ENCODE results near the gene SENP2. TPM values are rescaled to one million over a fixed set of nuclear protein-coding genes. Genes with fewer than 3 reads are reported as not detected.

Gene SENP2
- total RNA-seq, 1 experiment from 2014 or later = 52.4 TPM

DNA sequence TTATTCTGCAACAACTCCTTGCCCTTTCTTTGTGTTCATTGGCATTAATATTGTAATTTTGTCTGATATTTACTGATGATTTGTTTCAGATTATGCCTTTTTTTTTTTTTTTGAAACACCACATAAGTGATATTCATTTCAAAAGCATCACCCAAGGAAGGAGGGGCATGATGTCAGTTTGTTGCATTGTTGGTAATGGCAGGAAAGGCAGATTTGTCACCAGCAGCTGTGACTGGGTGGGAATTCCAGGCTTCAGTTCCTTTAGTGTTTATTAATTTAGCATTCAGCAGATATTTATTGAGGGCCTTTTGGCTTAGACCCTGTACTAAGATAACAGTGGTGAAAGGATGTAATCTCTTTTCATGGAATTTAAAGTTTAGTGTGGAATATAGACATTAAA is 19.5 kb downstream of the SENP2 start:
- Histone ChIP-seq H3K9me3 (no peaks in the 10 kb centered on the region), H3K36me3 (ENCODE audit: control insufficient read depth, insufficient read depth, low read length) (no peaks in the 10 kb centered on the region; the same call in 1 of the 2 replicates), H3K27me3 (replicated peaks; ENCODE audit: control insufficient read depth, insufficient read depth, low read length) (no peaks in the 10 kb centered on the region), H3K4me3 (ENCODE audit: low read depth, low read length) (no peak overlapping the region), H3K4me1 (no peaks in the 10 kb centered on the region)
- BruUV-seq (replicated peaks) = no TSS peak
- no peaks in the 10 kb centered on the region for H3K9me3 Mint-ChIP-seq (ENCODE audit: unreplicated experiment)
- no peak overlapping the region for H3K4me3 Mint-ChIP-seq (ENCODE audit: unreplicated experiment)
- no peaks in the 10 kb centered on the region for H3K27me3 Mint-ChIP-seq (ENCODE audit: insufficient read depth, unreplicated experiment)
- peaks cover 59% of the 10 kb centered on the region for H3K36me3 Mint-ChIP-seq (ENCODE audit: insufficient read depth, unreplicated experiment)
- no peak for DNase-seq
- no peaks in the 10 kb centered on the region for H3K4me1 Mint-ChIP-seq (ENCODE audit: low read depth, unreplicated experiment)
- POLR2A ChIA-PET = no interaction called here
- H3K27ac Mint-ChIP-seq (ENCODE audit: unreplicated experiment) = no peak overlapping the region
- intact Hi-C loops (cut with micrococcal nuclease; ENCODE audit: unreplicated experiment) = no loop called here
- CTCF ChIA-PET = no interaction called here
- TF ChIP-seq, protein P1, sequence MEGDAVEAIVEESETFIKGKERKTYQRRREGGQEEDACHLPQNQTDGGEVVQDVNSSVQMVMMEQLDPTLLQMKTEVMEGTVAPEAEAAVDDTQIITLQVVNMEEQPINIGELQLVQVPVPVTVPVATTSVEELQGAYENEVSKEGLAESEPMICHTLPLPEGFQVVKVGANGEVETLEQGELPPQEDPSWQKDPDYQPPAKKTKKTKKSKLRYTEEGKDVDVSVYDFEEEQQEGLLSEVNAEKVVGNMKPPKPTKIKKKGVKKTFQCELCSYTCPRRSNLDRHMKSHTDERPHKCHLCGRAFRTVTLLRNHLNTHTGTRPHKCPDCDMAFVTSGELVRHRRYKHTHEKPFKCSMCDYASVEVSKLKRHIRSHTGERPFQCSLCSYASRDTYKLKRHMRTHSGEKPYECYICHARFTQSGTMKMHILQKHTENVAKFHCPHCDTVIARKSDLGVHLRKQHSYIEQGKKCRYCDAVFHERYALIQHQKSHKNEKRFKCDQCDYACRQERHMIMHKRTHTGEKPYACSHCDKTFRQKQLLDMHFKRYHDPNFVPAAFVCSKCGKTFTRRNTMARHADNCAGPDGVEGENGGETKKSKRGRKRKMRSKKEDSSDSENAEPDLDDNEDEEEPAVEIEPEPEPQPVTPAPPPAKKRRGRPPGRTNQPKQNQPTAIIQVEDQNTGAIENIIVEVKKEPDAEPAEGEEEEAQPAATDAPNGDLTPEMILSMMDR (IDR thresholded peaks at IDR 0.05; ENCODE audit: insufficient read depth in 1 of 2, low read depth in 1 of 2, low read length in 1 of 2, severe bottlenecking in 1 of 2, unreplicated experiment in 1 of 2) = no peak

DNA sequence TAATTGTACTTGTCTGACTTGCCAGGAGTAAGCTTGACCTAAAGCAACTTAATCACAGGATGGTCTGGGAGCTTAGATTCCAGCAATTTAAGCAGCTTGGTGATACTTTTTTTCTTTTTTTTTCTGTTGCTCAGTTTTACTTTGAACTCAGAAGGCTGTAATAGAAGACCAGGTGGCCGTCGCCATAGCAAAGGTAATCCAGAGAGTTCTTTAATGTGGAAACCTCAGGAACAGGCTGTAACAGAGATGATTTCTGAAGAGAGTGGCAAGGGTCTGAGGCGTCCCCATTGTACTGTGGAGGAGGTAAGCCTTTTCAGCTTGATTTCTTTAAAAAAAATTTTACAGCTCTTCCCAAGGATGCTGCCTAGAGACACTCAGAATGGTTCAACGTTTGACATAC is 20.1 kb downstream of the SENP2 start:
- no peaks in the 10 kb centered on the region for H3K9me3 ChIP-seq
- ChIA-PET CTCF (interaction anchor here (0.6 kb wide), 1 partner anchor 19 kb away, joined by 4 read pairs; no protein-coding TSS in a partner anchor), POLR2A (no interaction called here)
- H3K4me3 Mint-ChIP-seq (ENCODE audit: unreplicated experiment) = no peak overlapping the region
- H3K27me3 ChIP-seq (replicated peaks; ENCODE audit: control insufficient read depth, insufficient read depth, low read length) = no peaks in the 10 kb centered on the region
- DNase-seq = no peak
- intact Hi-C loops (cut with micrococcal nuclease; ENCODE audit: unreplicated experiment) = no loop called here
- no peak overlapping the region for H3K4me3 ChIP-seq (ENCODE audit: low read depth, low read length)
- H3K36me3 ChIP-seq (ENCODE audit: control insufficient read depth, insufficient read depth, low read length) = no peaks in the 10 kb centered on the region; the same call in 1 of the 2 replicates
- H3K9me3 Mint-ChIP-seq (ENCODE audit: unreplicated experiment) = no peaks in the 10 kb centered on the region
- no peaks in the 10 kb centered on the region for H3K4me1 ChIP-seq
- no peak overlapping the region for H3K27ac Mint-ChIP-seq (ENCODE audit: unreplicated experiment)
- no peaks in the 10 kb centered on the region for H3K27me3 Mint-ChIP-seq (ENCODE audit: insufficient read depth, unreplicated experiment)
- TF ChIP-seq, protein P1 (IDR thresholded peaks at IDR 0.05; ENCODE audit: insufficient read depth in 1 of 2, low read depth in 1 of 2, low read length in 1 of 2, severe bottlenecking in 1 of 2, unreplicated experiment in 1 of 2) = no peak
- H3K4me1 Mint-ChIP-seq (ENCODE audit: low read depth, unreplicated experiment) = no peaks in the 10 kb centered on the region
- H3K36me3 Mint-ChIP-seq (ENCODE audit: insufficient read depth, unreplicated experiment) = peaks cover 59% of the 10 kb centered on the region
- BruUV-seq (replicated peaks) = no TSS peak

DNA sequence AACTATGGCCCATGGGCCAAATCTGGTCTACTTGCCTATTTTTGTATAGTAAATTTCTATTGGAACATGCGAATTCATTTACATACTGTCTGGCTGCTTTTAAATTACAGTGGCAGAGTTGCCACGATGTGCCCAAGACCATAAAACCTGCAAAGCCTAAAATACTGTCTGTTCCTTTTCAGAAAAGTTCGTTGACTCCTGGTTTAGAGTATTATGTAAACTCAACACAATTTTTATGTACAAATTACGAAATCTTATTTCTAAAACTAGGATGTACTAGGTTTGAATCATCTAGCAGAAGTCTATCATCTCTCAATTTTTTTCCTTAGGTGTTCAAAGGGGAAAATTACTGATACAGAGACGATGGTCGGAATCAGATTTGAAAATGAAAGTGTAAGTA is 26.9 kb downstream of the SENP2 start:
- ChIA-PET POLR2A (no interaction called here), CTCF (no interaction called here)
- H3K9me3 Mint-ChIP-seq (ENCODE audit: unreplicated experiment) = no peaks in the 10 kb centered on the region
- no peaks in the 10 kb centered on the region; the same call in 1 of the 2 replicates for H3K36me3 ChIP-seq (ENCODE audit: control insufficient read depth, insufficient read depth, low read length)
- DNase-seq = no peak
- H3K4me3 Mint-ChIP-seq (ENCODE audit: unreplicated experiment) = no peak overlapping the region
- no peak overlapping the region for H3K27ac Mint-ChIP-seq (ENCODE audit: unreplicated experiment)
- no peaks in the 10 kb centered on the region for H3K9me3 ChIP-seq
- H3K4me1 Mint-ChIP-seq (ENCODE audit: low read depth, unreplicated experiment) = no peaks in the 10 kb centered on the region
- H3K27me3 Mint-ChIP-seq (ENCODE audit: insufficient read depth, unreplicated experiment) = no peaks in the 10 kb centered on the region
- TF ChIP-seq, protein P1 (IDR thresholded peaks at IDR 0.05; ENCODE audit: insufficient read depth in 1 of 2, low read depth in 1 of 2, low read length in 1 of 2, severe bottlenecking in 1 of 2, unreplicated experiment in 1 of 2) = no peak
- H3K4me1 ChIP-seq = no peaks in the 10 kb centered on the region
- BruUV-seq (replicated peaks) = no TSS peak
- H3K4me3 ChIP-seq (ENCODE audit: low read depth, low read length) = no peak overlapping the region
- H3K27me3 ChIP-seq (replicated peaks; ENCODE audit: control insufficient read depth, insufficient read depth, low read length) = no peaks in the 10 kb centered on the region
- intact Hi-C loops (cut with micrococcal nuclease; ENCODE audit: unreplicated experiment) = no loop called here
- peaks cover 43% of the 10 kb centered on the region for H3K36me3 Mint-ChIP-seq (ENCODE audit: insufficient read depth, unreplicated experiment)
